ENCODE results near the gene TCF15.

DNA sequence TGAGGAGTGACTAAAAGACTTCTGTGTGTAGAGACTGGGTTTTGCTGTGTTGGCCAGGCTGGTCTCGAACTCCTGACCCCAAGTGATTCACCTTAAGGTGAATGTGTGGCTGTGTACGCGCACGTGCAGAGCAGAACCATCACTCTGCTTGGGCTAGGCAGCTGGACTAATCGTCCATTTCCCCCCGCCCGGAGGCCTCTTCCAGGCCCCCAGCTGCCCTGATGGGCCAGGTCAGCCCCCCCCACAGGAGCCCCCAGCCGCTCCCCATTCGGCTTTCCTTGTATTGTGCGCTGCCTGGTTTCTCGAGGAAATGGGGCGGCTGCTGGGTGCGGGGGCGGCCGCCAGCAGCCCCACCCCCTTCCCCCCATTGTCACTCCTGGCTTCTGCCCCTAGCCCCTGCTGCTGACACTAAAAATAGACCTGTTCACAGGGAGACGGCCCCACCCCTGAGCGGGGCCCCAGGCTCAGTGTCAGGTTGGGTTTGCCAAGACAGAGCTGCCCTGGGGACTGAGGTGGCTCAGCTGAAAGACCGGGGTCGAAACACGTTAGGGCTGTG lies 41.9 kb downstream of the TCF15 start:
- TF ChIP-seq, protein P1, sequence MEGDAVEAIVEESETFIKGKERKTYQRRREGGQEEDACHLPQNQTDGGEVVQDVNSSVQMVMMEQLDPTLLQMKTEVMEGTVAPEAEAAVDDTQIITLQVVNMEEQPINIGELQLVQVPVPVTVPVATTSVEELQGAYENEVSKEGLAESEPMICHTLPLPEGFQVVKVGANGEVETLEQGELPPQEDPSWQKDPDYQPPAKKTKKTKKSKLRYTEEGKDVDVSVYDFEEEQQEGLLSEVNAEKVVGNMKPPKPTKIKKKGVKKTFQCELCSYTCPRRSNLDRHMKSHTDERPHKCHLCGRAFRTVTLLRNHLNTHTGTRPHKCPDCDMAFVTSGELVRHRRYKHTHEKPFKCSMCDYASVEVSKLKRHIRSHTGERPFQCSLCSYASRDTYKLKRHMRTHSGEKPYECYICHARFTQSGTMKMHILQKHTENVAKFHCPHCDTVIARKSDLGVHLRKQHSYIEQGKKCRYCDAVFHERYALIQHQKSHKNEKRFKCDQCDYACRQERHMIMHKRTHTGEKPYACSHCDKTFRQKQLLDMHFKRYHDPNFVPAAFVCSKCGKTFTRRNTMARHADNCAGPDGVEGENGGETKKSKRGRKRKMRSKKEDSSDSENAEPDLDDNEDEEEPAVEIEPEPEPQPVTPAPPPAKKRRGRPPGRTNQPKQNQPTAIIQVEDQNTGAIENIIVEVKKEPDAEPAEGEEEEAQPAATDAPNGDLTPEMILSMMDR (conservative IDR thresholded peaks at IDR 0.05; ENCODE audit: low read depth in 2 of 2), result no peak
- no peak for TF ChIP-seq EZH2phosphoT487 (IDR thresholded peaks at IDR 0.05; ENCODE audit: unreplicated experiment)
- TF ChIP-seq CREB1 (CRISPR knock-in tag; IDR thresholded peaks at IDR 0.05; ENCODE audit: low read depth), result no peak
- no peak for TF ChIP-seq POLR2AphosphoS5 (IDR thresholded peaks at IDR 0.05; ENCODE audit: low read depth)
- no peak for TF ChIP-seq EZH2 (IDR thresholded peaks at IDR 0.05; ENCODE audit: low read depth, unreplicated experiment)
- TF ChIP-seq, protein P2, sequence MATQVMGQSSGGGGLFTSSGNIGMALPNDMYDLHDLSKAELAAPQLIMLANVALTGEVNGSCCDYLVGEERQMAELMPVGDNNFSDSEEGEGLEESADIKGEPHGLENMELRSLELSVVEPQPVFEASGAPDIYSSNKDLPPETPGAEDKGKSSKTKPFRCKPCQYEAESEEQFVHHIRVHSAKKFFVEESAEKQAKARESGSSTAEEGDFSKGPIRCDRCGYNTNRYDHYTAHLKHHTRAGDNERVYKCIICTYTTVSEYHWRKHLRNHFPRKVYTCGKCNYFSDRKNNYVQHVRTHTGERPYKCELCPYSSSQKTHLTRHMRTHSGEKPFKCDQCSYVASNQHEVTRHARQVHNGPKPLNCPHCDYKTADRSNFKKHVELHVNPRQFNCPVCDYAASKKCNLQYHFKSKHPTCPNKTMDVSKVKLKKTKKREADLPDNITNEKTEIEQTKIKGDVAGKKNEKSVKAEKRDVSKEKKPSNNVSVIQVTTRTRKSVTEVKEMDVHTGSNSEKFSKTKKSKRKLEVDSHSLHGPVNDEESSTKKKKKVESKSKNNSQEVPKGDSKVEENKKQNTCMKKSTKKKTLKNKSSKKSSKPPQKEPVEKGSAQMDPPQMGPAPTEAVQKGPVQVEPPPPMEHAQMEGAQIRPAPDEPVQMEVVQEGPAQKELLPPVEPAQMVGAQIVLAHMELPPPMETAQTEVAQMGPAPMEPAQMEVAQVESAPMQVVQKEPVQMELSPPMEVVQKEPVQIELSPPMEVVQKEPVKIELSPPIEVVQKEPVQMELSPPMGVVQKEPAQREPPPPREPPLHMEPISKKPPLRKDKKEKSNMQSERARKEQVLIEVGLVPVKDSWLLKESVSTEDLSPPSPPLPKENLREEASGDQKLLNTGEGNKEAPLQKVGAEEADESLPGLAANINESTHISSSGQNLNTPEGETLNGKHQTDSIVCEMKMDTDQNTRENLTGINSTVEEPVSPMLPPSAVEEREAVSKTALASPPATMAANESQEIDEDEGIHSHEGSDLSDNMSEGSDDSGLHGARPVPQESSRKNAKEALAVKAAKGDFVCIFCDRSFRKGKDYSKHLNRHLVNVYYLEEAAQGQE (IDR thresholded peaks at IDR 0.05; ENCODE audit: unreplicated experiment), result no peak
- TF ChIP-seq, protein P3, sequence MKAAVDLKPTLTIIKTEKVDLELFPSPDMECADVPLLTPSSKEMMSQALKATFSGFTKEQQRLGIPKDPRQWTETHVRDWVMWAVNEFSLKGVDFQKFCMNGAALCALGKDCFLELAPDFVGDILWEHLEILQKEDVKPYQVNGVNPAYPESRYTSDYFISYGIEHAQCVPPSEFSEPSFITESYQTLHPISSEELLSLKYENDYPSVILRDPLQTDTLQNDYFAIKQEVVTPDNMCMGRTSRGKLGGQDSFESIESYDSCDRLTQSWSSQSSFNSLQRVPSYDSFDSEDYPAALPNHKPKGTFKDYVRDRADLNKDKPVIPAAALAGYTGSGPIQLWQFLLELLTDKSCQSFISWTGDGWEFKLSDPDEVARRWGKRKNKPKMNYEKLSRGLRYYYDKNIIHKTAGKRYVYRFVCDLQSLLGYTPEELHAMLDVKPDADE (IDR thresholded peaks at IDR 0.05), result no peak

Measured in GM23338 (cell line).